HS-5 (cell line): ENCODE data around the gene MAPK7.

ENCODE experiments used
- DNase-seq: peaks from one replicate; pipeline ENCODE4 v3.0.0-alpha.2; 2012; ENCODE audit warnings: low read depth

The MAPK7 gene

DNA sequence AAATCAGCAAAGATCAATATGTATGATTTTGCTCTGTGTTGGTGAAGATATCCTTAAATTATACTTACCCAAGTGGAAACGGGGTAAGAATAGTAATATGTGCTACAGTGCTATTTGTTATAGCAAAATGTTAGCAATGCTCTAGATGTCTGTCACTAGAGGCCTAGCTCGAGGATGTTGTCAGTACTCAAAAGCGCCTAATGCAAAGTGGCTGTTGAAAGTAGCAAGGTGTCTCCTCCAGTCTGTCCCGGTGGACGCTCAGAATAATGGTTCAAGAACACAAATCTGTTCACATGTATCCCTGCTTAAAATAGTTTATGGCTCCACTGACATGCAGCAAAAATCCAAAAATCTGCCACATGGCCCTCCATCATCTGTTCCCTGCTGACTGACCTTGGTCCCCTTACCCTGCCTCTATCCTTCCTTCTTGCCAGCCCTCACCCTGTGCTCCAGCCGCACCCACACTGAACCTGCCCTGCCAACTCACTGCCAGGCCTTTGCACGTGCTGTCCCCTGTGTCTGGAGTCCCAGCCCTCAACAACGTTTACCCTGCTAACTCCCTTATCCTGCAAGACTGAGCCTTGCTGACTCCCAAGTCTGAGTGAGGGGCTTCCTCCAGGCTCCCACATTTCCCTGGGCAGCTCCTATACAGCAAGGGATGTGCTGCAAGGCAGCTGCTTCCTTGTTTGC is 23.2 kb downstream of the MAPK7 start:
- DNase-seq, result no peak

DNA sequence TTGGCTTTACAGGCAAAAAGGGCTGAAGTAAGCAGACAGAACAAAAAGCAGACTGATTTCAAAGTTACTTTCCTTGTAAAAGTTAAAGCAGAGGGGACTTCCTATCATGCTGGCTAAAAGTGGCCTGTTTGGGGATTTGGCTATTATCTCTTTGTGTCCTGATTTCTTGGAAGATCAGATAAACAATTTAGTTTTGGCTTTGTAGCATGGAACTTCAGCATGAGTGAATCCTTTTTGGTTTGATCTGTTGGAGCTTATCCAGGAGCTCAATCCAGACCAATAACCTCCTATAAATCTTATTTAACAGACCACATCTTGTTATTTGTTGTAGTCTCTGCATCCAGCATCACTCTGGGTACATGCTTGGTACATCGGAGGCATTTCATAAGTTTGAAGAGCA is 23.9 kb downstream of the MAPK7 start:
- DNase-seq, result no peak

DNA sequence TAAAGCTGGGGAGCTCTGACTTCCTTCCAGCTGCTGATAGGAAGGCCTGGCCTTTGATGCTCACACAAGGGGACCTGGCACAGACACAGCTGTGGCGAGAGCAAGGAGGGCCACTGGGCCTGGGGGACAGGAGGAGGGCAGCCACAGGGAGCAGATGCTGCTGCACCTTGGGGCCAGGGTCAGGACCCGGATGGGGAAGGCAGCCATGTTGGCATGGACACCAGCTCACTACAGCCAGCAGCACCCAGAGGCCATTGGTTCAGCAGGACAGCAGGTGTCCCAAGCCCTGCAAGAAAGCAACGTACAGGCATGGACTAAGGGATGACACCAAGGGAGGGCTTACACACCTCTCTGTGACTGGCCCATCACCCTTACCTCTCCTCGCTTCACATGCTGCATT is 24.7 kb downstream of the MAPK7 start:
- DNase-seq, result no peak

- DNase-seq, result no peak
These were observed 26.0 kb downstream of the MAPK7 start for GRCh38 chr17:19404264-19404663.

GRCh38 chr17:19405114-19405513 is 26.8 kb downstream of the MAPK7 start:
- DNase-seq, result no peak

GRCh38 chr17:19407601-19408345 is 29.5 kb downstream of the MAPK7 start:
- no peak for DNase-seq

GRCh38 chr17:19408346-19408710 is 30.0 kb downstream of the MAPK7 start:
- DNase-seq, result no peak

DNA sequence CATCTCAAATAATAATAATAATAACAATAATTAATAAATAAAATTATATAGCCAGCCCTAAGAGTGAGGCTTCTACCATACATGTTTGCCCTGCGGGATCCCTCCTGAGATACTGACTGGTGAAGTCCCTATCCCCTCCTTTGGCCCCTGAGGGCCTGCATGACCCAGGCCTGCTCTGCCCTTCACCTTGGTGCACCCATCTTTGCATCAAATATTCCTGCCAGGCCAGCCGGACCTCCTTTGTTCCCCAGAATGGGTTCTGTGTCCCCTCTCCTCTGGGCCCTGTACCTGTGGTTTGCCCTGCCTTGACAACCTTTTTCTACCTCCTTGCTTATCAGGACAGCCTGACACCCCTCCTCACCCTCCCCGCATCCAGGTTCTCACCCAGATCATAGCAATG is 30.8 kb downstream of the MAPK7 start:
- no peak for DNase-seq

GRCh38 chr17:19409509-19409908 is 31.2 kb downstream of the MAPK7 start:
- DNase-seq, result no peak

GRCh38 chr17:19410091-19410490 is 31.8 kb downstream of the MAPK7 start:
- no peak for DNase-seq

GRCh38 chr17:19410875-19411620 is 32.8 kb downstream of the MAPK7 start, which contains the start of gene RNF112:
Gene RNF112, plus strand, starts transcription at chr17:19411232. Its CDS starts 177 bp downstream, at chr17:19411409.
- DNase-seq, result no peak

GRCh38 chr17:19411631-19412030 is 33.3 kb downstream of the MAPK7 start:
- no peak for DNase-seq

GRCh38 chr17:19412510-19412909 is 34.2 kb downstream of the MAPK7 start:
- DNase-seq, result no peak

DNA sequence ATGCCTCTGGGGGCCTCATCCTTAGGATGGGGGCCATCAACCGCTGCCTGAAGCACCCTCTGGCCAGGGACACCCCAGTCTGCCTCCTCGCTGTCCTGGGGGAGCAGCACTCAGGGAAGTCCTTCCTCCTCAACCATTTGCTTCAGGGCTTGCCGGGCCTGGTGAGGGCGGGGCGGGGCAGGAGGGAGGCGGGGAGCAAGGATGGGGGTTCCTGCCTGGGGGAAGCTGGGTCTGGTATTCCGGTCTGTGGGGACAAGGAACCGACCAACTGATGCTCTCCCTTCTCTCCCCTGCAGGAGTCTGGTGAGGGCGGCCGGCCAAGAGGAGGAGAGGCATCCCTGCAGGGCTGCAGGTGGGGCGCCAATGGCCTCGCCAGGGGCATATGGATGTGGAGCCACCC is 34.7 kb downstream of the MAPK7 start:
- DNase-seq, result no peak

GRCh38 chr17:19413761-19414160 is 35.5 kb downstream of the MAPK7 start:
- no peak for DNase-seq

DNA sequence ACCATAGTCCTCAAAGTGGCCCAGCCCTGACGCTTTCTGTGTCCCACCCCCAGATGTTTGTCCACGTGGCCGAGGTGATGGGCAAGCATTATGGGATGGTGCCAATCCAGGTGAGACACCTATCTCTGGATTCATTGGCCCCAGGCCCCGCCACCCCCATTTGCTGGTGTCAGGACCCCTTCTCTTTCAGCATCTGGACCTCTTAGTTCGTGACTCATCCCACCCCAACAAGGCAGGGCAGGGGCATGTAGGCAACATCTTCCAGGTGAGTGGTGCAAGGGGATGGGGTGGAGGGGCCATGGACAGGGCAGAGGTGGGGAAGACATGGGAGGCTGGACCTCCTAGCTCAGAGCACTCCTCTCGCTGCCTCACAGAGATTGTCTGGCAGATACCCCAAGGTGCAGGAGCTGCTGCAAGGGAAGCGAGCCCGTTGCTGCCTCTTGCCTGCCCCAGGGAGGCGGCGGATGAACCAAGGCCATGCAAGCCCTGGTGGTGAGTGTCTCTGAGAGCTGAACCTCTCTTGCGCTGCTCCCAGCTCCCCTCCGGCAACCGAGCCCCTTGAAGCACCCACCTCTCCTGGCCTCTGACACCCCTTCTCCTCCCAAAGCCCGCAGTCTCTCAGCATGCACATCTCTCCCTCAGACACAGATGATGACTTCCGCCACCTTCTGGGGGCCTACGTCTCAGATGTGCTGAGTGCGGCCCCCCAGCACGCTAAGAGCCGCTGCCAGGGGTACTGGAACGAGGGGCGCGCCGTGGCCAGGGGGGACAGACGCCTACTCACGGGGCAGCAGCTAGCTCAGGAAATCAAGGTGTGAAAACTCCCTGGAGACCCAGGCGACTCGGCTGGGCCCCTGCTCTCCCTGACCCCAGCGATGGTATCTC is 36.3 kb downstream of the MAPK7 start:
- no peak for DNase-seq

DNA sequence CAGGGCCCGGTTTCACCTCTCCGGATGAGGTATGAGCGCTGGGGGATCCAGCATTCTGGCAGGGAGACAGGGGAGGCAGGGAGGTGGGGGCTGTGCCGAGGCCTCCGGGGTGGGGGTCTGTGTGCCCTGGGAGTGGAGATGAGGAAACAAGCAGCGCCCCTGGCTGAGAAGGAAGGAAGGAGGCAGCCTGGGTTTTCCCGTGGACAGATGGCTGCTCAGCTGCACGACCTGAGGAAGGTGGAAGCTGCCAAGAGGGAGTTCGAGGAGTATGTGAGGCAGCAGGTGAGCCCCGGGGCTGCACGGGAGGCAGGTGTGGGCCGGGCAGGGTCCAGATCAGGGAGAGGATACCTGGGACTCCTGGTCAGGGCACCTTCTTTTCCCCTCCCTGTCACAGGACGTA is 37.0 kb downstream of the MAPK7 start:
- no peak for DNase-seq

DNA sequence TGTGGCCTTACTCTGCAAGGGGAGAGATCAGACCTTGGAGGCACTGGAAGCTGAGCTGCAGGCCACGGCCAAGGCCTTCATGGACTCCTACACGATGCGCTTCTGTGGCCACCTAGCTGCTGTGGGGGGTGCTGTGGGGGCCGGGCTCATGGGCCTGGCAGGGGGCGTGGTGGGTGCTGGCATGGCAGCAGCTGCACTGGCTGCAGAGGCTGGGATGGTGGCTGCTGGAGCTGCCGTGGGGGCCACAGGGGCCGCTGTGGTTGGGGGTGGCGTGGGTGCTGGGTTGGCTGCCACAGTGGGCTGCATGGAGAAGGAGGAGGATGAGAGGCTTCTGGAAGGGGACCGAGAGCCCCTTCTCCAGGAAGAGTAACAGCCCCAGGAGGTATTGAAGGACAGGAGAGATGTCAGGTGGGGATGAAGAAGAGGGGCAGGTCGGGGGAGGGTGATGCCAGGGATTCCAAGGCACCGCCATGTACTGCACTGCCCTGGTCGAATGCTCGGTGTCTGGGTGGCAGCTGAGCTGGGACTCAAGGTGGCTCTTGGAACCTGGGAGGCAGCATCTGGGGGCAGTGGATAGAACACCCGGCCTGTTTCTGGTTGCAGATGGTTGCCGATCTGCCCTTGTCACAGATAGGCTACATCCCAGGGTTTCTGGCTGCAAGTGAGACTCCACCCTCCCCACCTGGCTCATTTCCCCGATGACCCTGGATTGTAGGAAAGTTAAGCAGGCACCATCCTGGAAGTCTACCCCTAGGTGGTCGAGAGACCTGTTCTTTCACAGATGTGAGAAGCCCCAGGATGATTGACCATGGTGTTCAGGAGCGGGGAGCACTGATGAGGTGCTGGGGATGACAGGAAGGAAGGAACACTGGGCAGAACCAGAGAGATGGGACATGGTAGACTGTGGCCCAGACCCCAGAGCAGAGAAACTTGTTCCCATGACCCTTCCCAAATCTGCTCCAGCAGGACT is 37.8 kb downstream of the MAPK7 start:
- no peak for DNase-seq

DNA sequence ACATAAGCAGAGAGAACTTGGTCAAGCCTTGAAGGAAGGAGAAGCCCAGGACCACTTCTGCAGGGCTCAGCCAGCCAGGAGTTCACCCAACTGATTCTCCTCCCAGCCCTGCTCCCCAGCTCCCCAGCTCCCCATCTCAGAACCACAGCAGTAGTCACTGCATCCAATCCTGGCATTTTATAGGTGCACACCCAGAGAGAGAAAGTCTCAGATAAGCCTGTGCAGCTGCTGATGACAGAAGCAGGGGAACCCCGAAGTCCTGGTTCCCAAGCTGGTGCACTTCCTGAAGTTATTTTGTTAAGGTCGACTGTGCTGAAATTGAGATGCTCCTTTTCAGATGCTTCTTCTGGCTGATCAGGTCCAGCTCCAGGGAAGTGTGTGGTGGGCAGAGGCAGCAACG is 39.3 kb downstream of the MAPK7 start:
- DNase-seq, result no peak

DNA sequence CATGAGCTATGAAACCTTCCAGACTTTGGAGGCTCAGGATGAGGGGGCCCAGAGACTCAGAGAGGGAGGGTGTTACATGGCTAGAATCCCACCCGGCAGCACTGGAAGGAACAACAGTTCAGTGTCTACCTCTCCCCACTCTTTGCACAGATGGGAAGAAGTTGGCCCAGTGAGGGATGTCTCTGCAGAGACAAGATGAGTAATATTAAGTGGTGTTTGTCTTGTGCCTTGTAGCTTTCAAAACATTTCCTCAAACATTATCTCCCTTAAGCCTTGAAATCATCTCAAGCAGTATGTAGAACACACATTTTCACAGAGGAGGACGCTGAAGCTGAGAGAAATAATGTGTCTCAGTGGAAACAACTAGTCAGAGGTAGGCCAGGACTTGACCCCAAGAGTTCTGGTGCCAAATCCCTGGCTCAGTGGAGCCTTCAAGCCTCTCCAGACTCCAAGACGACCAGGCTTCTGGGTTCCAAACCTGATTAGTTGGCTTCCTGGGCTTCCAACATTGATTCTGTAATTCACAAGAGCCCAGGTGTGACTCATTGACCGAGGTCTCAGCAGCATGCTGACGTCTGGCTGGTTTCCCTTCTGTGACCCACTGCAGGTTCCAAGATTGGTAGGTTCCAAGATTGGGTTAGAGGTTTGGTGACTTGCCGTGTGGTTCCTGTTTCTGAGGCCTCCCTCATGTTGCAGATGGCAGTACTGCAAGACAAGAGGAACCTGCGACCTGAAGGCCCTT is 40.1 kb downstream of the MAPK7 start:
- no peak for DNase-seq
